ENCODE results near the gene ELMO1. TPM values are rescaled to one million over a fixed set of nuclear protein-coding genes. Genes with fewer than 3 reads are reported as not detected.

ELMO1 gene
- total and polyA plus RNA-seq, 8 donors = 3.0 to 20.6 (median 6.6) TPM

DNA sequence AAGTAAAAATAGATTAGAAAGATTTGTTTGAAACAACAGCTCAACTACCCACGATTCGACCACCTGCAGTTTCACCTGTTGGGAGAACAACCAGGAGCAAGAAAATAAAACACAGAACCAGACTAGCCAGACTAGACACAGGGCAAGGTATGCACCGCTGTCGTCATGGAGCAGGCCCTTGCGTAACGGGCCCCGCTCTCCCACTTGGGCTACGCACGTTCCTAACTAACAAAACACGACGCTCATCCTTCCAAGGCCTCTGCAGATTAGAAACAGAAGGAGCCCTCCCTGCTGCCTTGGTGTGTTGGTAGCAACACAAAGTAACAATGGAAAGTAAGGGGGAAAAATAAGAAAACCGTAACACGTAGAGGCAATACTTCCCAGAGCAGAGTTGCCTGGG is 45.1 kb upstream of the ELMO1 start:
- ATAC-seq (no peak), DNase-seq (no peak), FAIRE-seq (no peak)
- Histone ChIP-seq H3K36me3 (no peaks in the 10 kb centered on the region), H3K27me3 (no peaks in the 10 kb centered on the region), H3K9me3 (no peaks in the 10 kb centered on the region), H3K4me3 (no peak overlapping the region), H3K4me1 (no peaks in the 10 kb centered on the region), H3K27ac (no peak overlapping the region)
- intact Hi-C loops (cut with DNase I) = no loop called here
- TF ChIP-seq CTCF (IDR thresholded peaks at IDR 0.05) = no peak
- WGBS, 2 donors = 83 to 86% methylated on average over 13 of the region's 13 CpGs

GRCh38 chr7:37493123-37493522 is 44.5 kb upstream of the ELMO1 start:
- Histone ChIP-seq H3K36me3 (no peaks in the 10 kb centered on the region), H3K4me3 (no peak overlapping the region), H3K9me3 (no peaks in the 10 kb centered on the region), H3K27me3 (no peaks in the 10 kb centered on the region), H3K4me1 (no peaks in the 10 kb centered on the region), H3K27ac (no peak overlapping the region)
- DNase-seq (no peak), ATAC-seq (no peak), FAIRE-seq (no peak)
- 30 to 34% methylated on average over 3 of the region's 3 CpGs for WGBS, 2 donors
- intact Hi-C loops (cut with DNase I) = no loop called here
- TF ChIP-seq CTCF (IDR thresholded peaks at IDR 0.05) = no peak

DNA sequence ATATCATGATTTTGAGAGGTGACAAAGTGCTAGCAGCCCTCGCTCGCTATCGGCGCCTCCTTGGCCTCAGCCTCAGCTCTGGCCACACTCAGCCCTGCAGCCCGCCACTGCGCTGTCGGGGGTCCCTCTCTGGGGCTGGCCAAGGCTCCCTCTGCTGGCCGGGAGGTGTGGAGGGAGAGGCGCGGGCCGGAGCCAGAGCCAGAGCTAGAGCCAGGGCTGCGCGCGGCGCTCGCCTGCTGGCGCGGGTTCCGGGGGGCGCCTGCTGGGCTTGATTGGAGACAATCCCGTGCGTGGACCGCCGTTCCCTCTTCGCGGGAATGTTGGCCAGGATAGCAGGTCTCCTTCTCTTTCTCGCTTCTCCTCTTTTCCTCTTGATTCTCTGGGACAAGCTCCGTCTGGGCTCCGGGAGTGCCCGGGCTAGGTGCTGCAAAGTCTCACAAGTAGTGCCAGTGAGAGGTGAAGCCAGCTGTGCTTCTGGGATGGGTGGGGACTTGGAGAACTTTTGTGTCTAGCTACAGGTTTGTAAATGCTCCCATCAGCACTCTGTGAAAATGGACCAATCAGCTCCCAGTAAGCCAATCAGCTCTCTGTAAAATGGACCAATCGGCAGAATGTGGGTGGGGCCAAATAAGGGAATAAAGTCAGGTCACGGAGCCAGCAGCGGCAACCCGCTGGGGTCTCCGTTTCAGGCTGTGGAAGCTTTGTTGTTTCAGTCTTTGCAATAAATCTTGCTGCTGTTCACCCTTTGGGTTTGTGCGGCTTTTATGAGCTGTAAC is 43.4 kb upstream of the ELMO1 start:
- 90 to 94% methylated on average over 36 of the region's 36 CpGs for WGBS, 2 donors
- Histone ChIP-seq H3K27ac (no peak overlapping the region), H3K27me3 (no peaks in the 10 kb centered on the region), H3K9me3 (no peaks in the 10 kb centered on the region), H3K36me3 (no peaks in the 10 kb centered on the region), H3K4me3 (no peak overlapping the region), H3K4me1 (no peaks in the 10 kb centered on the region)
- TF ChIP-seq CTCF (IDR thresholded peaks at IDR 0.05) = no peak
- ATAC-seq (no peak), DNase-seq (peak in 1 of 6 donors; percentile 42), FAIRE-seq (no peak)
- intact Hi-C loops (cut with DNase I) = no loop called here

DNA sequence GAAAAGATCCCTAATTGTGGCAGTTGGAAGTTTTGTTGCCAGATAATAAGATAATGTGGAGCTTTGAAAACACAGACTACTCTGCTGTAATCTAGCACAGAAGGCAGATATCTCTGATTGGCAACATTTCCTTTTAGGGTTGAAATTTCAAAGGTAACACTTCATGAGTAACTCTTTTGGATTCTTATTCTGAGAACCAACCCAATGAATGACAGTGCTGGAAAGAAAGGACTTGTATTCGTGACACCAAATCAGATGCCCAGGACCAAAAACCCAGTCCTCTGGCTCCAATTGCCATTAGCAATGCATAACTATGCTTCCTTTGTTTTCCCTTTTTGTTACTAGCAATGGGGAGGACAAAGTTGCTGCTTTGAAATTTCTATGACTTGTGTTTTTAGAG is 41.0 kb upstream of the ELMO1 start:
- Histone ChIP-seq H3K9me3 (no peaks in the 10 kb centered on the region), H3K27ac (no peak overlapping the region), H3K36me3 (no peaks in the 10 kb centered on the region), H3K4me3 (no peak overlapping the region), H3K4me1 (no peaks in the 10 kb centered on the region), H3K27me3 (no peaks in the 10 kb centered on the region)
- intact Hi-C loops (cut with DNase I) = no loop called here
- ATAC-seq (no peak), FAIRE-seq (no peak), DNase-seq (no peak)
- no peak for TF ChIP-seq CTCF (IDR thresholded peaks at IDR 0.05)
- WGBS, 2 donors = 54 to 90% methylated on average over 1 of the region's 1 CpG

DNA sequence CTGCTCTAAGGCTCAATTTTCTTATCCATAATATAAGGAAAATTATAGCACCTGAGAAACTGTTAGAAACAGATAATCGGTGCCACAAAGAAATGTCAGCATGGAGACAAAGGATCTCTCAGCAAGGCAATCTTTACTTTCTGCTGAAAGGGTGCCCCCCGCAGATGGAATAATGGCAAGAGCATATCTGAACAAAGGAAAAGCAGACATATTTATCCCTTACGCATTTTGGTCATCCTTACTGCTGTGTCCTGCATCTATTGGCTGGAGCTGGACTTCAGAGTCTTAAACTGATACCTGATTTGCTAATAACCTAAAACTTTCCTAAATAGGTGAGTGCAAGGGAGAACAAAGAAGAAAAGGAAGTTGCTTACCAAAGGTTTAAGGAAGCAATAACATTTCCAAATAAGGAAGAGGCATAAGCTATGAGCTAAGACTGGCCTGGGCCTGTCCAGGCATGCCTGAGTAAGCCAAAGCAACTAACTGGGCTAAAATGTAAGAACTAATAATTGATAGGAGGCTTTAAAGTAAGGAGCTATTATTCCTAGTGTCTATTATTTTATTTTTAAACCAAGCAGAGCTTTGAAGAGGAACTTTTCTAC is 39.6 kb upstream of the ELMO1 start:
- Histone ChIP-seq H3K36me3 (no peaks in the 10 kb centered on the region), H3K4me1 (no peaks in the 10 kb centered on the region), H3K27ac (no peak overlapping the region), H3K4me3 (no peak overlapping the region), H3K9me3 (no peaks in the 10 kb centered on the region), H3K27me3 (no peaks in the 10 kb centered on the region)
- FAIRE-seq (no peak), DNase-seq (no peak), ATAC-seq (no peak)
- intact Hi-C loops (cut with DNase I) = no loop called here
- 92 to 97% methylated on average over 3 of the region's 3 CpGs for WGBS, 2 donors
- no peak for TF ChIP-seq CTCF (IDR thresholded peaks at IDR 0.05)

Data from pancreas (tissue), 10 donors.